ENCODE results near the gene TENT4A.

The TENT4A gene

GRCh38 chr5:6792911-6793471 lies 79.8 kb downstream of the TENT4A start:
- DNase-seq = peak in 16 of 56 donors; percentile 8 to 52 (median 40)

DNA sequence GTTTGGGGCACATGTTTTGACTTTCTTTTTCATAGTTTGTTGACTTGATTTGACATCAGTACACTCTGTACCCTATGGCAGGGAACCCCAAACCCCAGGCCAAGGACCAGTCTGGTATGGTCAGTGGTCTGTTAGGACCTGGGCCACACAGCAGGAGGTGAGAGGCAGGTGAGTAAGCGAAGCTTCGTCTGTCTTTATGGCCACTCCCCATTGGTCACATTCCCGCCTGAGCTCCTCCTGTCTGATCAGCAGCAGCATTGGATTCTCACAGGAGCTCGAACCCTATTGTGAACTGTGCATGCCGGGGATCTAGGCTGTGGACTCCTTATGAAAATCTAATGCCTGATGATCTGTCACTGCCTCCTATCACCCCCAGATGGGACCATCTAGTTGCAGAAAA lies 88.0 kb downstream of the TENT4A start:
- no peak for DNase-seq

DNA sequence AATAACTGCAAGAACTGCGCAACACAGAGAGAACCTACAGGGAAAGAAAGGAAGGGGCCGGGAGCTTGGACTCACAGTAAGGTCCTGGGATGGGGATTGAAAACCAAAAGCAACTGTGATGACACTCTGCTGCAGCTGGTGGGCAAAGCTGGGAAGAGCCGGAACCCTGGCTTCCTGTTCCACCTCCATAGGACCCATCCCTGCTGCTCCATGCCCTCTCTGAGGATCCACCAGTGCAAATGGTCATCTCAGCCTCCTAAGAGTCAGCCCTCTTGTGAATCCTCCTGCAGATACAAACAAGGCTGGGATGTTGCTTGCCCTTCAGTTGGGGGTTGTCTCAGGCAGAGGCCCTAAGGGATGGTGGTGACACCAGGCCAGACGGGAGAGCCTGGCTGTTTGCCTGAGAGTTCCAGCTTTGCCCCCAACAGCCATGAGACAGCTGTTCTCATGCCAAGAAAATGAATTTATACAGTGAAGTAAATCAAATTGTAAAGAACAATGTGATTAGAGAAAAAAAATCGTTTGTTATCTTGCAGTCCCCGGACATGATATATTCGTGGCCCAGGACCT lies 90.8 kb downstream of the TENT4A start:
- DNase-seq = no peak

GRCh38 chr5:6804766-6805501 lies 91.7 kb downstream of the TENT4A start:
- no peak for DNase-seq

GRCh38 chr5:6805841-6806240 lies 92.6 kb downstream of the TENT4A start:
- DNase-seq = no peak

Data from nucleus accumbens (tissue), 56 donors.